ENCODE data around the gene HAAO. TPM values are rescaled to one million over a fixed set of nuclear protein-coding genes. Genes with fewer than 3 reads are reported as not detected.

Gene HAAO
- total RNA-seq, 2 experiments from 2014 or later: 0.28 TPM; not detected in 1

DNA sequence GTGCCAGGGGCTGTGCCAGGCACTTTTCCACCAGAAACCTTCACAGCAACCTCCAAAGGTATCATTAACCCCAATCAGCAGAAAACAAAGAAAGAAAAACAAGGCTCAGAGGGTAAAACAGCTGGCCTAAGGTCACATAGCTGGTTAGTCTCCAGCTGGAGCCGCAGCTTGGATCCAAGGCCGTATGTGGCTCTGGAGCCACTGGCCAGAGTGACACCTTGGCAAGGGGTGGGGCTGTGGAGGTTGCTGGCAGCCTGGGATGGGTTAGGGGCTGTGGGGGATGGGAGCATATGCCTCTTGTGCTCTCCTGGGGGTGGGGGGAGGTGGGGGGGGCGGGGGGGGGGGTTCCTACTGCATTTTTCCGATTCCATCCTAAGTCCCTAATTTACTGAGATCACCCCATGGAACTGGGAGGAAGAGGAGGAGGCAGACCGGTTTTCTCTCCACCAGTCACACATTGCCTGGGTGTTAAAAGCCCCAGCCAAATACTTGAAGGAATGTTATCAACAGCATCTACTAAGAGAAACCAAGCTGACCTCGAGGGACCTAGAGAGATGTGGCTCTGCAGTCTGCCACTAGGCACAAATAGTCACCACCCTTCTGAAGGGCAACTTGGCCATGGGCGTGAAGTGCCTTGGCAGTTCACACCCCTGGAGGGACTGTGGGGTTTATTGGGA lies 8.0 kb downstream of the HAAO start:
- Mint-ChIP-seq H3K36me3 (peaks cover 2% of the 10 kb centered on the region), H3K4me1 (no peaks in the 10 kb centered on the region), H3K9me3 (peaks cover 8% of the 10 kb centered on the region), H3K27me3 (no peaks in the 10 kb centered on the region), H3K27ac (no peak overlapping the region), H3K4me3 (no peak overlapping the region)
- DNase-seq: no peak
- POLR2A ChIA-PET: no interaction called here
- no peak for ATAC-seq (ENCODE audit: low read depth)

DNA sequence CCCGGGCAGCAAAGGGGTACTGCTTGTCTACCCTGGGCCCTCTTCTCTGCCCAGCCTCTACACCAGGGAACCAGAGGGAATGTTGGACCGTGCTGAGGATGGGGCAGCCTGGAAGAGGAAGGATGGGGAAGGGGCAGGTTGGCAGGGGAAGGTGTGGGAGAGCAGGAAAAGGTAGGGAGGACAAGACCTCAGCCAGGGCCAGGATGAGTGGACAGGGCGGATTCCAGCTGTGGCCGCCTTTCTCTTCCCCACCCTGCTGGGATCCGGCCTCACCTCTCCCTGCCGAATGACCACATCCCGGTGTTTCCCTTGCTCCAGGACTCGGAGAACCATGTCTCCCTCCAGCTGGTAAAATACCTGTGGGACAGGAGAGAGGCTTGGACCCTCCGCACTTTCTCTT lies 8.9 kb downstream of the HAAO start:
- ATAC-seq (ENCODE audit: low read depth) (no peak), DNase-seq (no peak)
- no peak overlapping the region for H3K27ac Mint-ChIP-seq
- POLR2A ChIA-PET: no interaction called here
- H3K4me1 Mint-ChIP-seq: no peaks in the 10 kb centered on the region
- no peaks in the 10 kb centered on the region for H3K27me3 Mint-ChIP-seq
- peaks cover 9% of the 10 kb centered on the region for H3K9me3 Mint-ChIP-seq
- H3K36me3 Mint-ChIP-seq: peaks cover 2% of the 10 kb centered on the region
- H3K4me3 Mint-ChIP-seq: no peak overlapping the region

- POLR2A ChIA-PET: no interaction called here
- Mint-ChIP-seq H3K27ac (no peak overlapping the region), H3K4me1 (peaks cover 2% of the 10 kb centered on the region), H3K27me3 (no peaks in the 10 kb centered on the region), H3K36me3 (peaks cover 9% of the 10 kb centered on the region), H3K9me3 (peaks cover 14% of the 10 kb centered on the region), H3K4me3 (no peak overlapping the region)
- ATAC-seq (ENCODE audit: low read depth) (no peak), DNase-seq (no peak)
Measured at GRCh38 chr2:42781181-42781580, 11.2 kb downstream of the HAAO start.

GRCh38 chr2:42777883-42778805 lies 14.2 kb downstream of the HAAO start:
- H3K36me3 Mint-ChIP-seq: peaks cover 9% of the 10 kb centered on the region
- no peak for DNase-seq
- peaks cover 14% of the 10 kb centered on the region for H3K9me3 Mint-ChIP-seq
- no peaks in the 10 kb centered on the region for H3K27me3 Mint-ChIP-seq
- H3K27ac Mint-ChIP-seq: no peak overlapping the region
- H3K4me1 Mint-ChIP-seq: peaks cover 12% of the 10 kb centered on the region
- no peak for ATAC-seq (ENCODE audit: low read depth)
- POLR2A ChIA-PET: no interaction called here
- no peak overlapping the region for H3K4me3 Mint-ChIP-seq

GRCh38 chr2:42775810-42776209 lies 16.6 kb downstream of the HAAO start:
- Mint-ChIP-seq H3K4me3 (peak overlapping the region; percentile 48), H3K9me3 (peaks cover 7% of the 10 kb centered on the region), H3K27ac (no peak overlapping the region), H3K4me1 (peaks cover 12% of the 10 kb centered on the region), H3K27me3 (no peaks in the 10 kb centered on the region), H3K36me3 (peaks cover 7% of the 10 kb centered on the region)
- POLR2A ChIA-PET: interaction anchor here (0.6 to 0.7 kb wide), 2 partner anchors 39 to 384 kb away, joined by 3 to 4 read pairs; no protein-coding TSS in a partner anchor
- DNase-seq (no peak), ATAC-seq (ENCODE audit: low read depth) (no peak)

GRCh38 chr2:42775186-42775585 lies 17.2 kb downstream of the HAAO start:
- peaks cover 12% of the 10 kb centered on the region for H3K4me1 Mint-ChIP-seq
- no peaks in the 10 kb centered on the region for H3K27me3 Mint-ChIP-seq
- peaks cover 7% of the 10 kb centered on the region for H3K36me3 Mint-ChIP-seq
- H3K9me3 Mint-ChIP-seq: peaks cover 5% of the 10 kb centered on the region
- no peak overlapping the region for H3K4me3 Mint-ChIP-seq
- POLR2A ChIA-PET: interaction anchor here (0.6 to 0.7 kb wide), 2 partner anchors 40 to 385 kb away, joined by 3 to 4 read pairs; no protein-coding TSS in a partner anchor
- no peak for ATAC-seq (ENCODE audit: low read depth)
- no peak overlapping the region for H3K27ac Mint-ChIP-seq
- no peak for DNase-seq

- DNase-seq: no peak
- Mint-ChIP-seq H3K4me1 (peaks cover 12% of the 10 kb centered on the region), H3K27ac (no peak overlapping the region), H3K36me3 (peaks cover 2% of the 10 kb centered on the region), H3K9me3 (no peaks in the 10 kb centered on the region), H3K27me3 (no peaks in the 10 kb centered on the region), H3K4me3 (no peak overlapping the region)
- POLR2A ChIA-PET: no interaction called here
- ATAC-seq (ENCODE audit: low read depth): no peak
Measured at GRCh38 chr2:42771546-42772153, 20.7 kb downstream of the HAAO start.

DNA sequence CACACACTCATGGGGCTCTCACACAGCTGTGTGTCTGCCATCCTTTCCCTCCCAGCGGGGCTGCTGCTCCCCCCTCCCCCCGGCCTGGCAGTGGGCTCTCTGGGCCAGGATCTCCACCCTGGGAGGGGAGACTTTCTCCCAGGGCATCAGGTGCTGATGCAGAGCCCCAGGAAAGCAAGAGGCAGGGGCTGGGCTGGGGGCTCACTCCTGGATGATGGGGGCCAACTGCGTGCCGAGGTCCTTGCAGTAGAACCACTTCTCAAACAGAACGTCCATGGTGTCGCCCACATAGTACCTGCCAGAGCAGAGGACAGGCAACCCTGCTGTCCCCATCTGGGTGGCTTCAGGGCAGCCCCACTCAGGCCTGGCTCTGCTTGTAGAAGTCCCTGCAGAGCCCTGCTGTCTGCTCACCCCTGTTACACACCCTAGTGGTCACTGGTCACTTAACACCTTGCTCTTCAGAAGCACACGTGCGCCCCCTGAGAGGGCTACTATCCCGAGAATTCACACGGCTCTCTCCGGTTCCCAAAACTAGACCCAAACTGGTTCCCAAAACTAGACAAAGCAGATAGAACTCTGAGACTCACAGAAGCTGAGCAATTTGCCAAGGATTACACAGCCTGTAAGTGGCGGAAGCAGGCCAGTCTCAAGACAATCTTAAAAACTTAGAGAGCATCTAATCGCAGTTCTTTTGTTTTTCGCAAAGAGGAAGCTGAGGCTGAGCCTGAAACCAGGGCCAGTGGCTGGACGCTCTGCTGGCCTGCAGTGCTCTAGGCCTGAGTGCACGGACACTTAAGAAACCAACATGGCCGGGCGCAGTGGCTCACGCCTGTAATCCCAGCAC lies 21.9 kb downstream of the HAAO start:
- H3K4me1 Mint-ChIP-seq: peaks cover 5% of the 10 kb centered on the region

GRCh38 chr2:42769583-42770287 lies 22.6 kb downstream of the HAAO start:
- no peaks in the 10 kb centered on the region for H3K27me3 Mint-ChIP-seq
- DNase-seq: no peak
- no peak overlapping the region for H3K27ac Mint-ChIP-seq
- POLR2A ChIA-PET: no interaction called here
- ATAC-seq (ENCODE audit: low read depth): no peak
- H3K9me3 Mint-ChIP-seq: no peaks in the 10 kb centered on the region
- no peaks in the 10 kb centered on the region for H3K4me1 Mint-ChIP-seq
- no peak overlapping the region for H3K4me3 Mint-ChIP-seq
- no peaks in the 10 kb centered on the region for H3K36me3 Mint-ChIP-seq

More for the DNA sequence above, 21.9 kb downstream of the HAAO start:
- H3K4me3 Mint-ChIP-seq: no peak overlapping the region
- no peaks in the 10 kb centered on the region for H3K9me3 Mint-ChIP-seq
- POLR2A ChIA-PET: no interaction called here
- H3K27ac Mint-ChIP-seq: no peak overlapping the region
- H3K27me3 Mint-ChIP-seq: no peaks in the 10 kb centered on the region
- ATAC-seq (ENCODE audit: low read depth): peak; percentile 38
- DNase-seq: no peak
- H3K36me3 Mint-ChIP-seq: no peaks in the 10 kb centered on the region

GRCh38 chr2:42768706-42769256 lies 23.6 kb downstream of the HAAO start:
- peaks cover 1% of the 10 kb centered on the region for H3K4me1 Mint-ChIP-seq
- no peaks in the 10 kb centered on the region for H3K27me3 Mint-ChIP-seq
- no peaks in the 10 kb centered on the region for H3K9me3 Mint-ChIP-seq
- no peak overlapping the region for H3K27ac Mint-ChIP-seq
- ATAC-seq (ENCODE audit: low read depth) (no peak), DNase-seq (no peak)
- POLR2A ChIA-PET: no interaction called here
- no peaks in the 10 kb centered on the region for H3K36me3 Mint-ChIP-seq
- no peak overlapping the region for H3K4me3 Mint-ChIP-seq

DNA sequence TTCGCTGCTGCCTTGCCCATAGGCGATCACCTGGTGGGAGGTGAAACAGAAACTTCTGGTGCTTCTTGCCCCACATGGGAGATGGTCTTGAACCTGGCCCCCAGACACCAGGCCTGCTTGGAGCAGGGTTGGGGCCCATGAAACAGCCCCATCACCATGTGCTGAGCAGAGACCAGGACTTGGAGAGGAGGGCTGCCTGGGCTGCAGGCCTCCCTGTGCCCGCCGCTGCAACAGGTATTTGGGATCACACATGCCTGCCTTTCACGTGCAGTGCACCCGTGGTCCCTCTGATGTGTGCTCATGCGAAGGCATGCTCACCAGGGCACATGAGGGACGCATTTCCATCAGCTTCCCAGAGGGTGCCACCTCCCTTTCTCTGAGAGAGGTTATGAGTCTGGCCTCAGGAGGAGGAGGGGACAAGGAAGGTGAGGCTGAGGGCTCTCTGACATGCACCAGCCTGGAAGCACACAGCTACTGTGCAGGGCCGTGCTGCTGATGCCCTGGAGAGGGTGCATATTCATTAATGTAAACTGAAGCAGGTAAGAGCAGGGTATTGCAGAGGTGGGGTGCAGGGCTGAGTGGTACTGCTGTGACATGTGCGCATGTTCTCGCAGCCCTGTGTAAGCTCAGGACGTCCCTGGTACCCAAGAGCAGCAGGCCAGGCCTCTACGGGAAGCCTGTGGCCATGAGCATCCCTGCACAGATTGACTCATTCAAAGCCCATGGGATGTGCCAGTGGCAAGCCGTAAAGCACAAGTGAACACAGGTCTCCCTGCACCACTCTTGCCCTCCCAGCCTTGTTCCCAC lies 24.3 kb downstream of the HAAO start:
- POLR2A ChIA-PET: no interaction called here

More for the DNA sequence above, 24.3 kb downstream of the HAAO start:
- Mint-ChIP-seq H3K9me3 (no peaks in the 10 kb centered on the region), H3K27me3 (no peaks in the 10 kb centered on the region), H3K27ac (no peak overlapping the region), H3K4me1 (peaks cover 1% of the 10 kb centered on the region), H3K4me3 (no peak overlapping the region), H3K36me3 (no peaks in the 10 kb centered on the region)
- ATAC-seq (ENCODE audit: low read depth): no peak
- DNase-seq: no peak
